IPS-20b (cell line): Measurements from ENCODE around the gene DNASE1L2.
A peak's percentile ranks its signal among the peaks of the same experiment; 100 is the strongest.
"Not testable (repeated sequence)": the region's sequence is repeated elsewhere in the genome, so short reads cannot be mapped to it uniquely, and the experiment has no call there.

Experiments
- H3K27ac ChIP-seq: one replicate; pipeline ENCODE4 v1.5.1; 2013; ENCODE audit warnings: low read length
- H3K27me3 ChIP-seq: 2 replicates; pipeline ENCODE4 v1.6.1; 2013; ENCODE audit warnings: mild to moderate bottlenecking, low read length, inconsistent platforms; ENCODE audit not compliant: insufficient read depth
- H3K36me3 ChIP-seq: 2 replicates; pipeline ENCODE4 v1.6.1; 2013; ENCODE audit warnings: low read depth, mild to moderate bottlenecking, inconsistent platforms, low read length, moderate library complexity; ENCODE audit not compliant: insufficient read depth
- H3K4me1 ChIP-seq: 2 replicates; pipeline ENCODE4 v1.6.1; 2013; ENCODE audit warnings: mild to moderate bottlenecking, control low read depth, inconsistent platforms, low read length, moderate library complexity; ENCODE audit not compliant: insufficient read depth
- H3K4me3 ChIP-seq: 2 replicates; pipeline ENCODE4 v1.5.1; 2013; ENCODE audit warnings: mild to moderate bottlenecking, low read length, inconsistent platforms
- H3K9ac ChIP-seq: 2 replicates; pipeline ENCODE4 v1.6.1; 2013; ENCODE audit warnings: low read depth, mild to moderate bottlenecking, inconsistent platforms, low read length, moderate library complexity
- H3K9me3 ChIP-seq: 2 replicates; pipeline ENCODE4 v1.6.1; 2013; ENCODE audit warnings: mild to moderate bottlenecking, low read depth, low read length, inconsistent platforms; ENCODE audit not compliant: insufficient read depth

The DNASE1L2 gene

GRCh38 chr16:2250652-2251295, 14.5 kb downstream of the DNASE1L2 start:
- no peaks in the 10 kb centered on the region for H3K9me3 ChIP-seq
- H3K9ac ChIP-seq = peak overlapping the region; percentile 93
- peak overlapping the region; percentile 91 for H3K4me3 ChIP-seq
- H3K4me1 ChIP-seq = peaks cover 8% of the 10 kb centered on the region
- peak overlapping the region; percentile 53 for H3K27ac ChIP-seq
- no peaks in the 10 kb centered on the region for H3K27me3 ChIP-seq
- peaks cover 58% of the 10 kb centered on the region for H3K36me3 ChIP-seq

- Histone ChIP-seq H3K4me1 (peaks cover 8% of the 10 kb centered on the region), H3K4me3 (peak within 1 kb of the TSS; percentile 91), H3K9me3 (no peaks in the 10 kb centered on the region), H3K27me3 (no peaks in the 10 kb centered on the region), H3K9ac (peak within 1 kb of the TSS; percentile 93), H3K36me3 (peaks cover 58% of the 10 kb centered on the region), H3K27ac (peak within 1 kb of the TSS; percentile 91)
These were observed 15.3 kb downstream of the DNASE1L2 start, which contains the start of gene ECI1 for GRCh38 chr16:2251296-2252111. ECI1 (minus strand) TSS chr16:2251587; CDS start chr16:2251566, 21 bp downstream.

- Histone ChIP-seq H3K9me3 (no peaks in the 10 kb centered on the region), H3K4me1 (peaks cover 8% of the 10 kb centered on the region), H3K36me3 (peaks cover 67% of the 10 kb centered on the region), H3K27me3 (no peaks in the 10 kb centered on the region), H3K9ac (no peak overlapping the region), H3K27ac (no peak overlapping the region), H3K4me3 (no peak overlapping the region)
These were observed 16.5 kb downstream of the DNASE1L2 start for GRCh38 chr16:2252806-2253148.

GRCh38 chr16:2253293-2253692, 17.0 kb downstream of the DNASE1L2 start:
- H3K9ac ChIP-seq = no peak overlapping the region
- peaks cover 8% of the 10 kb centered on the region for H3K4me1 ChIP-seq
- no peak overlapping the region for H3K4me3 ChIP-seq
- peaks cover 72% of the 10 kb centered on the region for H3K36me3 ChIP-seq
- H3K27me3 ChIP-seq = no peaks in the 10 kb centered on the region
- H3K27ac ChIP-seq = no peak overlapping the region
- no peaks in the 10 kb centered on the region for H3K9me3 ChIP-seq

- Histone ChIP-seq H3K4me3 (no peak overlapping the region), H3K27me3 (no peaks in the 10 kb centered on the region), H3K4me1 (peaks cover 8% of the 10 kb centered on the region), H3K9me3 (no peaks in the 10 kb centered on the region), H3K9ac (no peak overlapping the region), H3K36me3 (peaks cover 97% of the 10 kb centered on the region), H3K27ac (no peak overlapping the region)
These were observed 20.4 kb downstream of the DNASE1L2 start for GRCh38 chr16:2256531-2257140.

- Histone ChIP-seq H3K9ac (no peak overlapping the region), H3K27me3 (no peaks in the 10 kb centered on the region), H3K9me3 (no peaks in the 10 kb centered on the region)
These were observed 21.5 kb downstream of the DNASE1L2 start for GRCh38 chr16:2257726-2258125.

GRCh38 chr16:2258530-2258929, 22.3 kb downstream of the DNASE1L2 start:
- H3K27me3 ChIP-seq, H3K4me1 ChIP-seq, H3K9ac ChIP-seq, H3K4me3 ChIP-seq, H3K9me3 ChIP-seq, H3K27ac ChIP-seq: not testable (repeated sequence)
- peaks cover 100% of the 10 kb centered on the region for H3K36me3 ChIP-seq

More at GRCh38 chr16:2257726-2258125, 21.5 kb downstream of the DNASE1L2 start:
- H3K4me1 ChIP-seq = peaks cover 2% of the 10 kb centered on the region; the same call in 1 of the 2 replicates
- H3K36me3 ChIP-seq = peaks cover 100% of the 10 kb centered on the region
- H3K4me3 ChIP-seq = no peak overlapping the region
- no peak overlapping the region for H3K27ac ChIP-seq

- H3K4me3 ChIP-seq = no peak overlapping the region
- no peaks in the 10 kb centered on the region for H3K27me3 ChIP-seq
- H3K27ac ChIP-seq = no peak overlapping the region
- no peaks in the 10 kb centered on the region for H3K9me3 ChIP-seq
- peaks cover 5% of the 10 kb centered on the region; the same call in 1 of the 2 replicates for H3K4me1 ChIP-seq
- H3K9ac ChIP-seq = no peak overlapping the region
- H3K36me3 ChIP-seq = peaks cover 100% of the 10 kb centered on the region
These were observed 24.0 kb downstream of the DNASE1L2 start for GRCh38 chr16:2260250-2260649.

GRCh38 chr16:2263026-2263425, 26.8 kb downstream of the DNASE1L2 start:
- H3K4me3 ChIP-seq, H3K27ac ChIP-seq, H3K27me3 ChIP-seq, H3K4me1 ChIP-seq, H3K9me3 ChIP-seq, H3K9ac ChIP-seq: not testable (repeated sequence)
- peaks cover 85% of the 10 kb centered on the region for H3K36me3 ChIP-seq

GRCh38 chr16:2266887-2267286, 30.6 kb downstream of the DNASE1L2 start:
- peaks cover 46% of the 10 kb centered on the region for H3K36me3 ChIP-seq
- H3K27ac ChIP-seq = peak overlapping the region; percentile 98
- H3K27me3 ChIP-seq = not testable (repeated sequence)

GRCh38 chr16:2267505-2267912, 31.3 kb downstream of the DNASE1L2 start:
- not testable (repeated sequence) for H3K9me3 ChIP-seq, H3K27me3 ChIP-seq
- peak overlapping the region; percentile 98 for H3K27ac ChIP-seq
- peak overlapping the region; percentile 98 for H3K9ac ChIP-seq
- H3K4me1 ChIP-seq = peaks cover 11% of the 10 kb centered on the region; the same call in 1 of the 2 replicates
- peaks cover 40% of the 10 kb centered on the region for H3K36me3 ChIP-seq
- H3K4me3 ChIP-seq = peak overlapping the region; percentile 98

More at GRCh38 chr16:2266887-2267286, 30.6 kb downstream of the DNASE1L2 start:
- peak overlapping the region; percentile 98 for H3K9ac ChIP-seq
- not testable (repeated sequence) for H3K9me3 ChIP-seq
- H3K4me1 ChIP-seq = peaks cover 11% of the 10 kb centered on the region; the same call in 1 of the 2 replicates
- peak overlapping the region; percentile 98 for H3K4me3 ChIP-seq
